ENCODE measurements around the gene MBD3L3.
"Not testable (repeated sequence)": the region's sequence is repeated elsewhere in the genome, so short reads cannot be mapped to it uniquely, and the experiment has no call there.

The MBD3L3 gene

DNA sequence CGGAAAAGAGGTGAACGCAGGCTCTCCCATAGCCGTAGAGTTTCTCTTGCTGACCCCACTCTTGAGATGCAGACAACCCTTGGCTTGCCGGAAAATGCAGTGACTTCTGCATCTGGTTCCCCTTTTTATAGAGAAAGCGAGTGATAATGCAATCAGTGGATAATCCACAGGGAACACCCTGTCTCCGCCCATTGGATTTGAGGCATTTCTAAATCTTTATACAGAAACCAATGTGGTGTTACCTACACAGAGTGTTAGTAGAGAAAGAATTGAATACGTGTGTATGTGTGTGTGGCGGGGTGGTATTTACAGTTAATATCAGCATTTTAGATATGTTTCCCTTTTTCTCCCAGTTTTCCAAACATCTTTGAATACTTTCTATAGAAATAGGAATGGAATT, at the start of gene MBD3L3:
Gene MBD3L3, minus strand, starts transcription at position 101 of the 400 bp plus-strand sequence. Its CDS starts 71 bp downstream, at position 30.
- DNase-seq = not testable (repeated sequence)

DNA sequence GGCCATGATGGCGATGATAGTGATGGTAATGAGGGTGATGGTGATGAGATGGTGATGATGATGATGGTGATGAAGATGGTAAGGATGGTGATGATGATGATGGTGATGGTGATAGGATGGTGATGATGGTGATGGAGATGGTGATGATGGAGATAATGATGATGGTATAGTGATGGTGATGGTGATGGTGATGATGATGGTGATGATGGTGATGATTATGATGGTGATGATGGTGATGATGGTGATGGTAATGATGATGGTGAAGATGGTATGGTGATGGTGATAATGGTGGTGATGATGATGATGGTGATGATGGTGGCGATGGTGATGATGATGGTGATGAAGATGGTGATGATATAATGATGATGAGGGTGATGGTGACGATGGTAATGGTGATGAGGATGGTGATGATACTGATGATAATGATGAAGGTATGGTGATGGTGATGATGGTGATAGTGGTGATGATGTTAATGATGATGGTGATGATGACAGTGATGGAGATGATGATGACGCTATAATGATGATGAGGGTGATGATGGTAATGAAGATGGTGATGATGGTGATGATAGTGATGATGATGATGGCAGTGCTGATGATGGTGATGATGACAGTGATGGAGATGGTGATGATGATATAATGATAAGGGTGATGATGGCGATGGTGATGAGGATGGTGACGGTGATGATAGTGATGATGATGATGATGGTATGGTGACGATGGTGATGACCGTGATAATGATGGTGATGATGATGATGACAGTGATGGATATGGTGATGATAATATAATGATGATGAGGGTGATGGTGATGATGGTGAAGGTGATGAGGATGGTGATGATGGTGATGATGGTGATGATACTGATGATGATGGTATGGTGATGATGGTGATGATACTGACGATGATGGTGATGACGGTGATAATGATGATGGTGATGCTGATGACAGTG, 48.5 kb upstream of the MBD3L3 start:
- DNase-seq = no peak

DNA sequence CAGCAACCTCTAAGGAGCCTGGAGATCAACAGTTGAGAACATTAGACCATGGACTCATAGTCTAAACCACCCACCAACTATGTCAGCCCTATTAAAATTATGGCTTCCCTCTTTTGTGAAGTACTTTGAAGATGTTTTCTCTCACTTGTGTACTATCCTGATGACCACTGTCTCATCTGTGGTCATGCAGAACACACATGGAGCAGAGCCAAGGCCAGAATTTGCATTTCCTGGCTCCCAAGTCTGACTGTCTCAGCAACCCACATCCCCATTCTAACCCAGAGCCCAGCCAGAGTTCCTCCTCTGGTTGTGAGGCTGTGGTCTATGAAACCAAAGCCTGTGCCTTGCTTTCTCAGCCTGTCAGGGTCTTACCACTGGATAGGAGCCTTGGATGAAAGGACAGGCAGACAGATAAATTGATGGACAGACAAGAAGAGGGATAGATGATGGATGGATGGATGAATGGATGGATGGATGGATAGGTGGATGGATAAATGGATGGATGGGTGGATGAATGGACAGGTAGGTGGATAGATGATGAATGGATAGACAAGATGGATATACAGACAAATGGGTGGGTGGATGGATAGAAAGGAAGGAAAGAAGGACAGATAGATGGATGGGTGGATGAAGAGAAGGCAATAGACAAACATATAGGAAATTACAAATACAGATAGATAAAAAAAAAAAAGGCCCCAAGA, 46.4 kb upstream of the MBD3L3 start:
- no peak for DNase-seq

DNA sequence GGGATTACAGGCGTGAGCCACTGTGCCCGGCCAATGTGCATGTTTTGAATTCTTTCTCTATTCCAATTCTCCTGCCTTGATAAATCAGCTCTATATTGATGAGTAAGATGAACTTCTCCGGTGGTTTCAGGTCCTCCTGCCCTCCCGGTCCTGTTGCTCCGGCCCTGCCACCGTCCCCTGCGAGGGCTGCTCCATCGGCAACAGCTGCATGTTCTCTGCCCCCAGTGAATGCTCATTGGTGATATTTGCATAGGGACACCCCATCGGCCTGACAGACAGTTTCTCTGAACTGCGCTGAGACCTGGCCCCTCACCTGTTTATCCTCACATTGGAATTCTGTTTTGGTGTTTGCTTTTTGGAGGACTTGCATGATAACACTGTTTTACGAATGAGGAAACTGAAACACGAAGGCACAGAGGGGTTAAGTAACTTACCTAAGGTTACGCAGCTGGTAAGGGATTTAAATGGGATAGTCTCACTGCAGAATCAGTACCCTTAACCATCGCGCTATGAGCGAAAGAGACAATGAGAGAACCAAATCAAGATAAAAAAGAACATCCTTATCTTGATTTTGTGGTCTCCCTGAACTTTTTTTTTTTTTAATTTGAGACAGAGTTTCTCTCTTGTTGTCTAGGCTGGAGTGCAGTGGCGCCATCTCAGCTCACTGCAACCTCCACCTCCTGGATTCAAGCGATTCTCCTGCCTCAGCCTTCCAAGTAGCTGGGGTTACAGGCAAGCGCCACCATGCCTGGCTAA, 43.2 kb upstream of the MBD3L3 start:
- no peak for DNase-seq

DNA sequence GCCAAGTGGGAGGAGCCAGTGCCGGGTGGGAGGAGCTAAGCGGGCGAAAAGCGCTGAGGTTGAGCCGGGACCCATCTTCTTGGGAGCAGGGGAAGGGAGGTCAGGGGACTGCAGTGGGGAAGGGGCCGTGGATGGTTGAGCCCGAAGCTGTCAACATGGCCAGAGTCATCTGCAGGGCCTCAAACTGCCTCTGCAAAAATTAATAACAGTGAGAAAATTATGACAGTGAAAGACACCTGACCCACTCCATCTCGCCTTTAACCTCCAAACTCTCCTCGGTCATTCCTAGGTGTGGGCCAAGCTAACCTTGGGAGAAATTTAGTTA, 41.1 kb upstream of the MBD3L3 start:
- no peak for DNase-seq

DNA sequence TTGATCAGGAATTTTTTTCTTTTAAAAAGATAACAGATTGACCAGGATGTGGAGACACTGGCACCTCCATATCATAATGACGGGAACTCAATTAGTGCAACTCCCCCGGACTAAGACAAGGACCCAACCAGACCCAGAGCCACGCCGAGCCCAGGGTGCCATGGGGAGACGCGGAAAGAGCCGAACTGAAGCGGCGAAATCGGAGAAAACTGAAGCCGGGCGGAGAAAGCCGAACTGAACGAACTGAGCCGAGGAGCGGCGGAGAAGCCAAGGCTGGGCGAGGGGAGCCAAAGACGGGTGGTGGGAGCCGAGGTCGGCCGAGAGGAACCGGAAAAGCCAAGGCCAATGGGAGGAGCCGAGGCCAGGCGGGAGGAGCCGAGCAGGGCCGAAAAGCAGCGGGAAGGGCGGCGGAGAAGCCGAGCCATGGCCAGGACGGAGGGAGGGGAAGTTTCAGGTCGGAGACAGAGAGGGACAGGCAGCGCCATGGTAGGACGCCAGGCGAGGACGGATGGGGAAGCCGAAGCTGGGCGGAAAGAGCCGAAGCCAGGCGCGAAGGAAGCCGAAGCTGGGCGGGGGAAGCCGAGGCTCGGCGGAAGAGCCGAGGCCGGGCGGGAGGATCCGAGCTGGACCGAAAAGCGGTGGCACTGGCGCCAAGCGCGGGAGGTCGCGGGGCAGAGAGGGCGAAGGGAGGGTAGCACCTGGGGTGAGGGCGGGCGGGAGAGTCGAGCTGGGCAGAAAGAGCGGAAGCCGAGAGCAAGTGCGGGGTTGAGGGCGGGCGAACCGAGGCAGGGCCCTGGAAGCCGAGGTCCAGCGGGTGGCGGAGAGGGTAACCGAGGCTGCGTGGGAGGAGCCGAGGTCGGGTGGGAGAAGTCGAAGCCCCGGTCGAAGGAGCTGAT, 40.5 kb upstream of the MBD3L3 start:
- peak; percentile 85 for DNase-seq

DNA sequence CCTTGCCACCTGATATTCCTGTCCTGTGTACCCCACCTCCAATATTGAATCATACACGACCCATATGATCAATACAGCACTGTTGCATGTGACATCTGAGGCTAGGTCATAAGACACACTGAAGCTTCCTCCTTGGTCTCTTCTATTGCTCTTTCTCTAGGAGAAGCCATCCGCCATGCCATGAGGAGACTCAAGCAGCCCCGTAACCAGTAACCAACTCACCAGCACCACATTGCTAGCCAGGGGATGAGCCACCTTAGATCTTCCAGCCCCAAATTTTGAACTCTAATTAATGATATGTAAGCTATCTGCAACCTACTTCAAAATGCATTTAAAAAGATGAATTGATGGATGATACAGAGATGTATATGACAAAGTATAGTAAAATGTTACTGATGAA, 39.6 kb upstream of the MBD3L3 start:
- DNase-seq = no peak

DNA sequence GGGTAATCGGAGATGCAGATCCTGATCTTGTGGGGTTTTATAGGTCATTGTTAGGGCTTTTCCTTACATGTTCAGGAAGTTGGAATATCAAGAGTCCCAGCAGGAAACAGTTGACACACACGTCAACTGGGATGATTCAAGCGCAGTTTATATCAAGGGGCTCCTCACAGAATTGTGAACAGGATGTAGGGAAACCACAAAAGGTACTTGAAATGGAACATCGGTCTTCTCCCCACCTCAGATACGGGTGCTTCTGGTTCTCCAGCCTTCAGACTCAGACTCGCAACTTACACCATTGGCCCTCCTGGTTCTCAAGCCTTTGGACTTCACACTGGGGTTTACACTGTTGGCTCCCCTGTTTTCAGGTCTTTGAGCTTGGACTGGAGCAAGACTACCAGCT, 30.5 kb upstream of the MBD3L3 start:
- no peak for DNase-seq

DNA sequence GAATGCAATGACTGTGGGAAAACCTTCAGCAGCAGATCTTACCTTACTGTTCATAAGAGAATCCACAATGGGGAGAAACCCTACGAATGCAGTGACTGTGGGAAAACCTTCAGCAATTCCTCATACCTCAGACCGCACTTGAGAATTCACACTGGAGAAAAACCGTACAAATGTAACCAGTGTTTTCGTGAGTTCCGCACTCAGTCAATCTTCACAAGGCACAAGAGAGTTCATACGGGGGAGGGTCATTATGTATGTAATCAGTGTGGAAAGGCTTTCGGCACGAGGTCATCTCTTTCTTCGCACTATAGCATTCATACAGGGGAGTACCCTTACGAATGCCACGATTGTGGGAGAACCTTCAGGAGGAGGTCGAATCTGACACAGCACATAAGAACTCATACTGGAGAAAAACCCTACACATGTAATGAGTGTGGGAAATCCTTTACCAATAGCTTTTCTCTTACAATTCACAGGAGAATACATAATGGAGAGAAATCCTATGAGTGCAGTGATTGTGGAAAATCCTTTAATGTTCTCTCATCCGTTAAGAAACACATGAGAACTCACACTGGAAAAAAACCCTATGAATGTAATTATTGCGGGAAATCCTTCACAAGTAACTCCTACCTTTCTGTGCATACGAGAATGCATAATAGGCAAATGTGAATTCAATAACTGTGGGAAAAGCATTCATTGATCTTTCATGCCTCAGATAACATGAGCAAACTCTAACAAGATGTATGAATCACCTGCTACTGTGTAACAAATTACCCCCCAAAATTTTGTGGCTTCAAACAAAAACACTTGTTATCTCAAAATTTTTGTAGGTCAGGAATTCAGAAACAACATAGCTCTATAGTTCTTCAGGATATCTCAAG, 24.8 kb upstream of the MBD3L3 start:
- no peak for DNase-seq

DNA sequence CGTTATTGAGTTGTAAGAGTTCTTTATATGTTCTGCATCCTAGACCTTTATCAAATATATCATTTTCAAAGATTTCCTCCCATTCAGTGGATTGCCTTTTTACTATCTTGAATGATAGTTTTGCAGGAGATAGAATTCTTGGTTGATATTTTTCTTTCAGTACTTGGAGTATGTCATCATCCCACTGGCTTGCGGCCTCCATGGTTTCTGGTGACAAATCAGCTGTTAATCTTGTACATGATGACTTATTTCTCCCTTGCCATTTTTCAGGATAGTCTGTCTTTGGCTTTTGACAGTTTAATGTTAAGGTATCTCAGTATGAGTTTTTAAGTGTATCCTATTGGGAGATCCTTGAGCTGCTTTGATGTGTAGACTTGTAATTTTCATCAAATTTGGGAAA, 19.5 kb upstream of the MBD3L3 start:
- DNase-seq = no peak

DNA sequence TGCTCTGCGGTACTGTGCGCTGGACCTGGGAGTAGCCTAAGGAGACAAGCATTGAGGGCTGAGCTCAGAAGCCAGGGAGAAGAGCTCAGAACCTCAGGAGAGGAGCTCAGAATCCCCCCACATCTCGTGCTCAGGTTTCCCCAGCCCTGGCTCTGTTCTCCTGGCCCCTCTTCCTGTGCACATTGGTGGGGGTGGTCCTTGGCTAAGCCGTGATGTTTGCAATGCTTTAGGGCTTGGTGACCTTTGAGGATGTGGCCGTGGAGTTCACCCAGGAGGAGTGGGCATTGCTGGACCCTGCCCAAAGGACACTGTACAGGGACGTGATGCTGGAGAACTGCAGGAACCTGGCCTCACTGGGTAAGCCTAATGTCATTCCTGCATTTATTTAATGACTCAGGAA, 17.7 kb upstream of the MBD3L3 start:
- DNase-seq = no peak

DNA sequence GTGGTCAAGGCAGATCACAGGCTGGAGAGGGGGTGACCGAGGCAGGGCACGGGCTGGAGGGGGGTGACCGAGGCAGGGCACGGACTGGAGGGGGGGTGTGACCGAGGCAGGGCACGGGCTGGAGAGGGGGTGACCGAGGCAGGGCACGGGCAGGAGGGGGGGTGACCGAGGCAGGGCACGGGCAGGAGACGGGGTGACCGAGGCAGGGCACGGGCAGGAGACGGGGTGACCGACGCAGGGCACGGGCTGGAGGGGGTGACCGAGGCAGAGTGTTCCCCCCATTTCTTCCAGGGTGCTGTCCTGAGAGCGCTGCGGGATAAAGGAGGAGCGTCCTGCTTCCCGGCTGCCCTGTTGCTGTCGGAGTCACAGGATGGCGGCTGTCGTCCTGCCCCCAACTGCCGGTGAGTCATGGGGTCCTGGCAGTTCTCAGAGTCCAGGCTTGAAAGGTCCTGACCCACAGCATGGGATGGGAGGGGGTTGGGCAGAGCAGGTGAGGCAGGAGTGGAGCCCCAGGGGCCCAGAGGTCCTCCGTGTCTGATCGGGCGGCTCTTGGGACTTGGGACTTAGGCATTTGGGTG, 16.3 kb upstream of the MBD3L3 start:
- no peak for DNase-seq

DNA sequence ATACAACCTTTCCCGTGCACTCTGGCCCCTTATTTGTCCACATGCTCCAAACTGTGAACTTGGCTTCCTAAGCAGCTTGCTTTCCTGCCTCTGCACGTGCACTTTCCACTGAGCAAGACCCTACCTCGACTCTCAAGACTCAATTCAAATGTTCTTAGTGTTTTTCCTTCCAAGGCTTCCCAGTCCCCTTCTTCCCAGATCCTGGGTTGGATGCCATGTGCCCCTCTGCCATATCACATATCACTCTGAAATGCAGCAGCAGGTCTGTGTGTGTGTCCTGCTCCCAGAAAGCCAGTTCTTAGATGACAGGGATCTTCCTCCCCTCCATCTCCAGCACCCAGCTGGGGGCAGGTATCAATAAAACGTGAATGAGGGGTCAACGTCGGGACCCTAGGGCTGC, 14.1 kb upstream of the MBD3L3 start:
- no peak for DNase-seq

DNA sequence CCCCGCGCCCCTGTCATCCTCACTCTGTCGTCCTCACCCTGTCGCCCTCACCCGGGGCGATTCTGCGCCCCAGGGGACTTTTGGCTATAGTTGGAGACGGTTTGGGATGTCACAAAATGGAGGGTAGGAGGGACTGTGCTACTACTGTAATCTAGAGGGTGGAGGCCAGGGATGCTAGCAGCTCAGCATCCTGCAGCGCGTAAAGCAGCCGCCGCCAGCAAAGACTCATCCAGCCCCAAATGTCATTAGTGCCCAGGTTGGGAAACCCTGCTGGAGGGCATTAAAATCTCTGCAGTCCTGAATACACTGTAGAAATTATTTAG, 11.4 kb upstream of the MBD3L3 start:
- DNase-seq = no peak

DNA sequence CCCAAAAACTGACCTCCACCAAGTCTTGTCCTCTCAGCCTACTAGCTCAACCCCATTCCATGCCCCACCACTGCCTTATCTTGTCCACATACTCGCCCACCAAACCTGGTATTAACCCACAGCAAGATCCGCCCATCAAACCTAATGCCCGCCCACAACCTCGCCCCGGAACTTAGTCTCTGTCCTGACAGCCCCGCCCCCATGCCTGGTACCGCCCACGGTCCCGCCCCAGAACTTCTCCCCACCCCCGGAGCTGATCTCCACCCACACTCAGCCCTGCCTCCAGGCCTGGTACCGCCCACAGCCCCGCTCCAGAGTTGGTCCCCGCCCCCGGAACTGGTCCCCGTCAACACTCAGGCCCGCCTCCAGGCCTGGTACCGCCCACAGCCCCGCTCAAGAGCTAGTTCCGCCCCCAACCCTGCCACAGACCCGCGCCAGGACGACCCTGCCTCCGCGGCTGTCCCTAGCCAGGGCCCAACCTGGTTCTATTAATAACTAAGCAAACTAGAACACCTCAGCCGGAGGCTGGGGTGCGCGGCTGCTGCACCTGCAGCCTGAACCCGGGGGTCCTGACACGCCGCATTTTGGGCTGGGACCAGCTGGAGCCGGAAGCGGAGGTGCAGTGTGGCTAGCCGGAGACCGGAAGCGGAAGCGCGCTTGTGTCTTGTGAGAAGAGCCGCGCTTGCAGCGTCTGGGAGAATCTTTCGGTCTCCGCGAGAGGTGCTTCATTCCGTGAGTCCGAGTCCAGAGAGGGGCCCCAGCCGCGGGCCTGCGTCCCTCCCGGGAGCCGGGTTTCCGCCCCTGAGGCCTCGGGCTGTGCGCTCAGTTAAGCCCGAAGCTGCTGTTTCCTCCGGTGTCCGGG, 10.8 kb upstream of the MBD3L3 start, which contains the start of gene ZNF557:
Gene ZNF557, plus strand, starts transcription at position 662 of the 862 bp plus-strand sequence. CDS start 5,372 bp downstream, outside the sequence.
- peak; percentile 99 for DNase-seq

DNA sequence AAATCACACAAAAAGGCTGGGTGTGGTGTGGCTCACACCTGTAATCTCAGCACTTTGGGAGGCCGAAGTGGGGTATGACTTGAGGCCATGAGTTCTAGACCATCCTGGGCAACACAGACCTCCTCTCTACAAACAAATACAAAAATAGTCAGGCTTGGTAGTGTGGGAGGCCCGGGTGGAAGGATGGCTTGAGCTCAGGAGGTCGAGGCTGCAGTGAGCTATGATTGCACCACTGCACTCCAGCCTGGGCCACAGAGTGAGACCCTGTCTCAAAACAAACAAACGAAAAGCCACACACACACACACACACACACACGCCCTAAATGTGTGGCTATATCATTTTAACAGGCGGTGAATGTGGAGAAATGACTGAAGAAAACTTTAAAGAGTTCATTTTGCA, 10.1 kb upstream of the MBD3L3 start:
- DNase-seq = no peak

DNA sequence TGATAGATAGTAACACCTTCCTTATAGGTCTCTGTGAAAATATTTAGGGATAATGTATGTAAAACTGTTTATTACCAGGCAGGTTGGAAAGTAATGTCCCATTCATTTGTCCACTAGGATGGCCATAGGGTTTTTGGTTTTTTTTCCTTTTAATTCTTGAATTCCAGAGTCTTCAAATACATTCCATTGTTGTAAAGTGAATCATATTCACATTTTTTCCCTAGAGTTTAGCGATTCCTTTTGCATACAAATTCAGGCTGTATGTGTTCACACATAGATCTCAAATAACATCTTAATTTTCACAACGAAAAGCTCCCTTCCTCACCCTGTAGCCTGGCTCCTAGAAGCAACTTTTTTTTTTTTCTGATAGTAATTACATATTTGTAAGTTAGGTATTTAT, 9.2 kb upstream of the MBD3L3 start:
- no peak for DNase-seq

DNA sequence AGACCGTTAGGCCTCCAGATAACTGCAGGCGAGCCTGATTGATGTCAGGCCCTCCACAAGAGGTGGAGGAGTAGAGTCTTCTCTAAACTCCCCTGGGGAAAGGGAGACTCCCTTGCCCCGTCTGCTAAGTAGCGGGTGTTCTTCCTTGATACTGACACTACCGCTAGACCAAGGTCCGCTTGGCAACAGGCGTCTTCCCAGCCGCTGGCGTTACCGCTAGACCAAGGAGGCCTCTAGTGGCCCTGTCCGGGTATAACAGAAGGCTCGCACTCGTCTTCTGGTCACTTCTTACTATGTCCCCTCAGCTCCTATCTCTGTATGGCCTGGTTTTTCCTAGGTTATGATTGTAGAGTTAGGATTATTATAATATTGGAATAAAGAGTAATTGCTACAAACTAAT, 8.6 kb upstream of the MBD3L3 start:
- not testable (repeated sequence) for DNase-seq

DNA sequence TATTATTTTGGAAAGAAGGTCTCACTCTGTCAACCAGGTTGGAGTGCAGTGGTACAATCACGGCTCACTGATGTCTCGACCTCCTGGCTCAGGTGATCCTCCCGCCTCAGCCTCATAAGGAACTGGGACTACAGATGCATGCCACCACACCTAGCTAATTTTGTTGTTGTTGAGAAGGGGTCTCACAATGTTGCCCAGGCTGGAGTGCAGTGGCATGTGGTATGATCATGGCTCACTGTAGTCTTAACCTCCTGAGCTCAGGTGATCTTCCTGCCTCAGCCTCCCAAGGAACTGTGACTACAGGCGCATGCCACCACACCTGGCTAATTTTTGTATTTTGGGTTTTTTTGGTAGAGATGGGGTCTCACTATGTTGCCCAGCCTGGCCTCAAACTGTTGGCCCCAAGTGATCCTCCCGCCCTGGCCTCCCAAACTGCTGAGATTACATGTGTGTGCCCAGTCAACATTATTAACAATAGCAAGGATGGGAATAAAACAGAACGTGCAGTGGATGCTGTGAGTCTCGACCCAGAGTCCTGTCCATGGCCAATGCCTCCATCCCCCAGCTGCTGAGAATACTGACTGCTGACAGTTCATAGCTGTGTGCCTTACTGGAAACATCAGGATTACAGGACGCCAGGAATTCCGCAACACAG, 5.4 kb upstream of the MBD3L3 start:
- DNase-seq = no peak

DNA sequence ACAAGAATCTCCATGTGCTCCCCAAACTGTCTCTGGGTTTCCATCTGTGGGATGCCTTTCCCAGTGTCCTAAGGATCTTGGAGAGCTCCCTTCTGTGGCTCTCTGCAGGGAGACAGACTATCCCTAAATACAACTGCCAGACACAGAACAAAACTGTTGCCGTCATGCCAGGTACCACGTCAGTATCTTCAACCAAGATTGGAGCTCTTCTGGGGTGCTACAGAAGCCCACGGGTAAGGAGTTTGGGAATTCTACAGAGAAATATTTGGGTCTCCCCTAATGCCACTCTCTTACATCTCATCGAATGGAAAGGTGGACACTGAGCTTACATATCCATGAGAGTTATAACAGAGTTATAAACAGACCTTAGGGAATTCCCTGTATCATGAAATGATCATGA, 4.9 kb upstream of the MBD3L3 start:
- DNase-seq = no peak
